ENCODE measurements around the gene SP110. TPM values are rescaled to one million over a fixed set of nuclear protein-coding genes. Genes with fewer than 3 reads are reported as not detected.

The SP110 gene
- total and polyA plus RNA-seq, 2 of the 4 experiments (the other 2 are of a cell fraction): 9.3 to 10.2 TPM

GRCh38 chr2:230128623-230129342 is 91.0 kb downstream of the SP110 start:
- no peak overlapping the region for H3K14ac ChIP-seq (replicated peaks; ENCODE audit: low read depth, low read length)
- 37% methylated on average over 2 of the region's 7 CpGs; no CpG with 5 or more reads in 1 of the 2 experiments for WGBS, 2 experiments (ENCODE audit: extremely low coverage in 2 of 2, insufficient read length in 1 of 2)
- H3K23ac ChIP-seq (ENCODE audit: low read depth, low read length): no peak overlapping the region
- H3K18ac ChIP-seq (ENCODE audit: low read depth, low read length): peak overlapping the region; percentile 67; the same call in 1 of the 2 replicates
- 0 out of 2 replicates have a peak overlapping the region, but pooled peaks have one; percentile 7 for H2BK120ac ChIP-seq (ENCODE audit: low read depth, low read length)
- ChIA-PET POLR2A (ENCODE audit: unreplicated experiment) (interaction anchor here (0.6 kb wide), 1 partner anchor 18 kb away, joined by 3 read pairs; no protein-coding TSS in a partner anchor), CTCF (interaction anchor here (1.0 kb wide), 1 partner anchor 30 kb away, joined by 3 read pairs; no protein-coding TSS in a partner anchor)
- no peak overlapping the region for H4K91ac ChIP-seq (ENCODE audit: insufficient read depth, low read depth, low read length)
- no peaks in the 10 kb centered on the region; the same call in 1 of the 2 replicates for H3K4me1 ChIP-seq (ENCODE audit: control insufficient read depth, insufficient read depth, low read length)
- ATAC-seq (ENCODE audit: low read depth): peak; percentile 52
- DNase-seq: peak; percentile 40
- no peak overlapping the region for H3K27ac ChIP-seq (ENCODE audit: insufficient read depth, low read length)
- dilution Hi-C loops (cut with HindIII; ENCODE audit: low sequenced_read_pairs, unreplicated experiment) (no loop called here), intact Hi-C loops (cut with micrococcal nuclease) (no loop called here), in situ Hi-C loops (cut with MboI; ENCODE audit: low sequenced_read_pairs) (no loop called here)
- H3K27me3 ChIP-seq (ENCODE audit: control insufficient read depth, insufficient read depth, low read length): no peaks in the 10 kb centered on the region; the same call in 1 of the 2 replicates
- no peaks in the 10 kb centered on the region for H3K36me3 ChIP-seq (ENCODE audit: control insufficient read depth, insufficient read depth, low read length)
- H2AK9ac ChIP-seq (replicated peaks; ENCODE audit: low read depth, low read length, poor library complexity): no peak overlapping the region
- peak overlapping the region; percentile 61 for H2AFZ ChIP-seq (replicated peaks; ENCODE audit: low read length, poor library complexity)
- H4K20me1 ChIP-seq (ENCODE audit: insufficient read depth, low read length): no peaks in the 10 kb centered on the region
- H4K8ac ChIP-seq (ENCODE audit: low read depth in 2 of 2, low read length in 2 of 2): no peak overlapping the region
- H3K4ac ChIP-seq (ENCODE audit: low read depth, low read length): no peak overlapping the region
- peaks cover under 1% of the 10 kb centered on the region for H3K9me3 ChIP-seq (ENCODE audit: control insufficient read depth, insufficient read depth, low read length)
- no peak overlapping the region for H2AK5ac ChIP-seq (ENCODE audit: low read depth, low read length)
- H3K9ac ChIP-seq (ENCODE audit: low read depth, low read length): no peak overlapping the region
- H4K5ac ChIP-seq (ENCODE audit: low read depth, low read length): no peak overlapping the region
- BruUV-seq (replicated peaks): no TSS peak
- H3K4me3 ChIP-seq (ENCODE audit: insufficient read depth, low read depth, low read length): no peak overlapping the region
- no peak overlapping the region for H2BK5ac ChIP-seq (ENCODE audit: low read depth, low read length, poor library complexity, severe bottlenecking)
- no peak overlapping the region for H2BK20ac ChIP-seq (ENCODE audit: low read depth, low read length)
- no peaks in the 10 kb centered on the region for H3K79me1 ChIP-seq (ENCODE audit: low read depth in 1 of 2, low read length in 2 of 2)
- peak overlapping the region; percentile 86; the same call in 1 of the 2 replicates for H3K4me2 ChIP-seq (ENCODE audit: low read depth, low read length)
- no peaks in the 10 kb centered on the region for H3K9me1 ChIP-seq (ENCODE audit: insufficient read depth, low read length)
- H3K56ac ChIP-seq (ENCODE audit: extremely low read depth, insufficient read depth, low read length): no peak overlapping the region
- H2BK15ac ChIP-seq (ENCODE audit: low read depth, low read length): no peak overlapping the region
- TF ChIP-seq CEBPB (IDR thresholded peaks at IDR 0.05; ENCODE audit: low read depth, low read length) (no peak), MAZ (IDR thresholded peaks at IDR 0.05; ENCODE audit: borderline replicate concordance, low read depth, low read length) (no peak), SMC3 (IDR thresholded peaks at IDR 0.05; ENCODE audit: low read depth, low read length) (no peak), ELK1 (IDR thresholded peaks at IDR 0.05; ENCODE audit: borderline replicate concordance, low read depth, low read length) (no peak), FOS (IDR thresholded peaks at IDR 0.05; ENCODE audit: low read depth, low read length) (no peak), RFX5 (IDR thresholded peaks at IDR 0.05; ENCODE audit: low read depth, low read length) (no peak), CTCF (conservative IDR thresholded peaks at IDR 0.05; ENCODE audit: low read depth, low read length) (no peak), MXI1 (IDR thresholded peaks at IDR 0.05; ENCODE audit: borderline replicate concordance, low read depth, low read length) (no peak), MAFK (IDR thresholded peaks at IDR 0.05; ENCODE audit: low read depth, low read length) (no peak), RCOR1 (IDR thresholded peaks at IDR 0.05; ENCODE audit: insufficient replicate concordance, low read length) (no peak), CHD1 (IDR thresholded peaks at IDR 0.05; ENCODE audit: low read depth, low read length) (no peak), POLR2A (IDR thresholded peaks at IDR 0.05; ENCODE audit: low read depth, low read length) (no peak), USF2 (IDR thresholded peaks at IDR 0.05; ENCODE audit: low read depth, low read length) (no peak), NFE2L2 (IDR thresholded peaks at IDR 0.05; ENCODE audit: low read depth, low read length) (no peak), BHLHE40 (IDR thresholded peaks at IDR 0.05; ENCODE audit: low read depth, low read length) (no peak)
